ENCODE measurements around the gene SEPHS2. TPM values are rescaled to one million over a fixed set of nuclear protein-coding genes. Genes with fewer than 3 reads are reported as not detected.

The SEPHS2 gene
- polyA plus RNA-seq, 2 of the 4 experiments (the other 2 are of a cell fraction), result 47.8 to 72.6 TPM

- DNase-seq (ENCODE audit: low read depth in 1 of 2, low spot score in 1 of 2) (no peak), FAIRE-seq (no peak), ATAC-seq (peak in 1 of 2 experiments; percentile 14; a peak in 1 of 6 replicates)
- Histone ChIP-seq H3K4me3 (no peak overlapping the region), H3K9me3 (no peaks in the 10 kb centered on the region), H3K4me2 (no peak overlapping the region), H3K4me1 (peaks cover 14% of the 10 kb centered on the region), H3K27ac (no peak overlapping the region)
- 75% methylated on average over 11 of the region's 11 CpGs for WGBS (ENCODE audit: missing lambda C conversion rate)
- ChIA-PET POLR2A (no interaction called here), CTCF (interaction anchor here (1.3 kb wide), 2 partner anchors 12 to 45 kb away, joined by 3 to 4 read pairs; no protein-coding TSS in a partner anchor)
- TF ChIP-seq NPAS2 (CRISPR knock-in tag; IDR thresholded peaks at IDR 0.05; ENCODE audit: borderline replicate concordance) (no peak), RNF2 (IDR thresholded peaks at IDR 0.05; ENCODE audit: borderline replicate concordance, low read depth) (no peak), BCL3 (IDR thresholded peaks at IDR 0.05) (no peak), MYC (IDR thresholded peaks at IDR 0.05; ENCODE audit: borderline replicate concordance, low read length) (no peak), ZFP36 (IDR thresholded peaks at IDR 0.05; ENCODE audit: borderline replicate concordance, partially characterized antibody) (no peak), ESRRA (IDR thresholded peaks at IDR 0.05; ENCODE audit: borderline replicate concordance, low read length) (no peak), CEBPB (IDR thresholded peaks at IDR 0.05) (no peak), NR3C1 (IDR thresholded peaks at IDR 0.05) (no peak), PBX3 (IDR thresholded peaks at IDR 0.05) (no peak), ATOH8 (CRISPR knock-in tag; IDR thresholded peaks at IDR 0.05; ENCODE audit: low read depth) (no peak), SMC3 (IDR thresholded peaks at IDR 0.05) (no peak), PHF8 (IDR thresholded peaks at IDR 0.05; ENCODE audit: borderline replicate concordance, low read depth) (no peak), HES2 (IDR thresholded peaks at IDR 0.05) (no peak), E2F6 (IDR thresholded peaks at IDR 0.05; ENCODE audit: borderline replicate concordance, low read depth) (no peak), FOXS1 (CRISPR knock-in tag; IDR thresholded peaks at IDR 0.05) (no peak)
These were observed 48.3 kb upstream of the SEPHS2 start for GRCh38 chr16:30493941-30494488.

GRCh38 chr16:30491744-30492308 is 46.2 kb upstream of the SEPHS2 start:
- POLR2A ChIA-PET, result interaction anchor here (0.8 to 1.3 kb wide), 2 partner anchors 35 to 67 kb away, joined by 4 read pairs; partner anchors contain the start of gene ZNF764
- ATAC-seq (peak; percentile 80 to 91), DNase-seq (ENCODE audit: low read depth in 1 of 2, low spot score in 1 of 2) (peak; percentile 66 to 80), FAIRE-seq (no peak)
- H3K4me1 ChIP-seq, result peaks cover 22% of the 10 kb centered on the region
- no peaks in the 10 kb centered on the region for H3K9me3 ChIP-seq
- TF ChIP-seq BHLHE40 (IDR thresholded peaks at IDR 0.05; ENCODE audit: low read depth, low read length), result no peak
- TF ChIP-seq FOSL2 (IDR thresholded peaks at IDR 0.05), result 0 out of 2 replicates have a peak, but pooled peaks have one; percentile 35
- TF ChIP-seq FOSL2 (CRISPR knock-in tag; IDR thresholded peaks at IDR 0.05), result peak; percentile 77
- TF ChIP-seq RCOR1 (IDR thresholded peaks at IDR 0.05; ENCODE audit: low read depth, low read length), result no peak
- peak in 1 of 2 experiments; percentile 26; a peak in 1 of 5 replicates for TF ChIP-seq RAD21 (conservative IDR thresholded peaks at IDR 0.05 in 1 of 2, IDR thresholded peaks at IDR 0.05 in 1 of 2)
- no peak for TF ChIP-seq JUN (IDR thresholded peaks at IDR 0.05)
- no peak for TF ChIP-seq CTCF (IDR thresholded peaks at IDR 0.05)
- no peak for TF ChIP-seq NFE2L2 (conservative IDR thresholded peaks at IDR 0.05; ENCODE audit: low read length)
- TF ChIP-seq MAX (IDR thresholded peaks at IDR 0.05), result peak; percentile 34; the same call in 1 of the 2 replicates
- TF ChIP-seq CEBPB (IDR thresholded peaks at IDR 0.05), result no peak
- 70% methylated on average over 6 of the region's 6 CpGs for WGBS (ENCODE audit: missing lambda C conversion rate)
- peak overlapping the region; percentile 31 for H3K4me2 ChIP-seq
- H3K27ac ChIP-seq, result peak overlapping the region in 1 of 2 experiments; percentile 50; a peak in 2 of 6 replicates
- no peak overlapping the region for H3K4me3 ChIP-seq
- CTCF ChIA-PET, result interaction anchor here (1.0 to 2.5 kb wide), 4 partner anchors 10 to 137 kb away, joined by 3 to 9 read pairs (median 4); partner anchors contain the start of gene ITGAL
